ENCODE data around the gene EEF1AKMT1.

DNA sequence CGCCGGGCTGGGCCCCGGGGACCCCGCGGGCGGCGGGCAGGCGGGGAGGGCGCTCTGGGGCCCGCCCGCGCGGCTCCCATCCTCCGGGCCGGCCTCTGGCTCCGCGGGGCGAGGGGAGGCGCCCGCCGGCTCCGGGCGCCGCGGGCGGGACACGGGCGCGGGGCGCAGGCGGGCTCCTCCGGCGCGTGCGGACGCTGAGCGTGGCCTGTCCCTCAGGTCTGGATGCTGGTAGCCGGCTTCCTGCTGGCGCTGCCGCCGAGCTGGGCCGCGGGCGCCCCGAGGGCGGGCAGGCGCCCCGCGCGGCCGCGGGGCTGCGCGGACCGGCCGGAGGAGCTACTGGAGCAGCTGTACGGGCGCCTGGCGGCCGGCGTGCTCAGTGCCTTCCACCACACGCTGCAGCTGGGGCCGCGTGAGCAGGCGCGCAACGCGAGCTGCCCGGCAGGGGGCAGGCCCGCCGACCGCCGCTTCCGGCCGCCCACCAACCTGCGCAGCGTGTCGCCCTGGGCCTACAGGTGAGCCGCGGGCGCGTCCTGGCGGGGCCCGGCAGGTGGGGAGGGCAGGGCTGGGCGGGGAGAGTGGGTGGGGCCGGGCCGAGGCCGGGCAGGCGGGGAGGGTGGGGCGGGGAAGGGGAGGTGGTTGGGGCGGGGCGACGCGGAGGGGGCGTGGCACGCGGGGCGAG lies 69.8 kb downstream of the EEF1AKMT1 start:
- TF ChIP-seq, protein P1, sequence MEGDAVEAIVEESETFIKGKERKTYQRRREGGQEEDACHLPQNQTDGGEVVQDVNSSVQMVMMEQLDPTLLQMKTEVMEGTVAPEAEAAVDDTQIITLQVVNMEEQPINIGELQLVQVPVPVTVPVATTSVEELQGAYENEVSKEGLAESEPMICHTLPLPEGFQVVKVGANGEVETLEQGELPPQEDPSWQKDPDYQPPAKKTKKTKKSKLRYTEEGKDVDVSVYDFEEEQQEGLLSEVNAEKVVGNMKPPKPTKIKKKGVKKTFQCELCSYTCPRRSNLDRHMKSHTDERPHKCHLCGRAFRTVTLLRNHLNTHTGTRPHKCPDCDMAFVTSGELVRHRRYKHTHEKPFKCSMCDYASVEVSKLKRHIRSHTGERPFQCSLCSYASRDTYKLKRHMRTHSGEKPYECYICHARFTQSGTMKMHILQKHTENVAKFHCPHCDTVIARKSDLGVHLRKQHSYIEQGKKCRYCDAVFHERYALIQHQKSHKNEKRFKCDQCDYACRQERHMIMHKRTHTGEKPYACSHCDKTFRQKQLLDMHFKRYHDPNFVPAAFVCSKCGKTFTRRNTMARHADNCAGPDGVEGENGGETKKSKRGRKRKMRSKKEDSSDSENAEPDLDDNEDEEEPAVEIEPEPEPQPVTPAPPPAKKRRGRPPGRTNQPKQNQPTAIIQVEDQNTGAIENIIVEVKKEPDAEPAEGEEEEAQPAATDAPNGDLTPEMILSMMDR (conservative IDR thresholded peaks at IDR 0.05) = peak; percentile 87
- peak; percentile 74; the same call in 1 of the 2 replicates for TF ChIP-seq ZFX (IDR thresholded peaks at IDR 0.05)
